ENCODE results near the gene MGAT4A. TPM values are rescaled to one million over a fixed set of nuclear protein-coding genes. Genes with fewer than 3 reads are reported as not detected.
"Not testable (repeated sequence)": the region's sequence is repeated elsewhere in the genome, so short reads cannot be mapped to it uniquely, and the experiment has no call there.

Gene MGAT4A
- total RNA-seq, 4 donors from 2014 or later, result 12.6 to 50.0 (median 16.1) TPM

GRCh38 chr2:98664323-98664722, 66.6 kb downstream of the MGAT4A start:
- H3K36me3 ChIP-seq, result peaks cover 0 to 45% (median 0%) of the 10 kb centered on the region in 3 donors
- TF ChIP-seq CTCF (IDR thresholded peaks at IDR 0.05) (no peak), EP300 (IDR thresholded peaks at IDR 0.05) (no peak), POLR2A (IDR thresholded peaks at IDR 0.05) (no peak)
- WGBS, 2 donors, result 80 to 85% methylated on average over 3 of the region's 3 CpGs

DNA sequence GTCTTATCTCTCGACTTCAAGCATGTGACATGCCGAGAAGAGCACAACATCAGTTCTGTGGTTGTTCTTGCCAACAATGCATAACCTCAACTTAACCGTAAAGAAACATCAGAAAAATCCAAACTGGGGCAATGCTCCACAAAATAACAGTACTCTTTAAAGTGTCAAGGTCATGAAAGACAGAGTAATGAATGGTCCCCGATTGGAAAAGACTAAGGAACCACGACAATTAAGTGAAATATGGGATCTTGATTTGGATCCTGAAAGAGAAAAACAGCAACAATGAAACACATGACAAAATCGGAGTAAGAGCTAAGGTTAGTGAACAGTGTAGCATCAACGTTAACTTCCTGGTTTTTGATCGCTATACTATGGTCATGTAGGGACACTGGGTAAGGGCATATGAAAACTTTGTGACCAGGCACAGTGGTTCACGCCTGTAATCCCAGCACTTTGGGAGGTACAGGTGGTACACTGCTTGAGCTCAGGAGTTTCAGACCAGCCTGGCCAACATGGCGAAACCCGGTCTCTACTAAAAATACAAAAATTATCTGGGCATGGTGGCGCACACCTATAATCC, 67.3 kb downstream of the MGAT4A start:
- Histone ChIP-seq H3K36me3 (peaks cover 0 to 38% (median 0%) of the 10 kb centered on the region in 3 donors), H3K9me3 (peaks cover 0 to 7% (median 2%) of the 10 kb centered on the region in 4 donors), H3K4me1 (no peaks in the 10 kb centered on the region), H3K27ac (peak overlapping the region in 1 of 4 donors; percentile 21), H3K27me3 (no peaks in the 10 kb centered on the region), H3K4me3 (no peak overlapping the region)
- no peak for DNase-seq (ENCODE audit: low spot score in 2 of 2)
- TF ChIP-seq CTCF (IDR thresholded peaks at IDR 0.05) (no peak), POLR2A (IDR thresholded peaks at IDR 0.05) (no peak), EP300 (IDR thresholded peaks at IDR 0.05) (no peak)
- 84 to 92% methylated on average over 12 of the region's 12 CpGs for WGBS, 2 donors

More at GRCh38 chr2:98664323-98664722, 66.6 kb downstream of the MGAT4A start:
- Histone ChIP-seq H3K4me3 (no peak overlapping the region), H3K4me1 (no peaks in the 10 kb centered on the region), H3K9me3 (peaks cover 0 to 7% (median 2%) of the 10 kb centered on the region in 4 donors), H3K27me3 (no peaks in the 10 kb centered on the region), H3K27ac (no peak overlapping the region)
- no peak for DNase-seq (ENCODE audit: low spot score in 2 of 2)

- peaks cover 0 to 20% (median 0%) of the 10 kb centered on the region in 3 donors for H3K36me3 ChIP-seq
- H3K27ac ChIP-seq; DNase-seq (ENCODE audit: low spot score in 2 of 2); H3K9me3 ChIP-seq; H3K27me3 ChIP-seq; H3K4me3 ChIP-seq; H3K4me1 ChIP-seq: not testable (repeated sequence)
- 93% methylated on average over 3 of the region's 3 CpGs for WGBS, 2 donors
Measured at GRCh38 chr2:98659491-98659840, 71.5 kb downstream of the MGAT4A start.

DNA sequence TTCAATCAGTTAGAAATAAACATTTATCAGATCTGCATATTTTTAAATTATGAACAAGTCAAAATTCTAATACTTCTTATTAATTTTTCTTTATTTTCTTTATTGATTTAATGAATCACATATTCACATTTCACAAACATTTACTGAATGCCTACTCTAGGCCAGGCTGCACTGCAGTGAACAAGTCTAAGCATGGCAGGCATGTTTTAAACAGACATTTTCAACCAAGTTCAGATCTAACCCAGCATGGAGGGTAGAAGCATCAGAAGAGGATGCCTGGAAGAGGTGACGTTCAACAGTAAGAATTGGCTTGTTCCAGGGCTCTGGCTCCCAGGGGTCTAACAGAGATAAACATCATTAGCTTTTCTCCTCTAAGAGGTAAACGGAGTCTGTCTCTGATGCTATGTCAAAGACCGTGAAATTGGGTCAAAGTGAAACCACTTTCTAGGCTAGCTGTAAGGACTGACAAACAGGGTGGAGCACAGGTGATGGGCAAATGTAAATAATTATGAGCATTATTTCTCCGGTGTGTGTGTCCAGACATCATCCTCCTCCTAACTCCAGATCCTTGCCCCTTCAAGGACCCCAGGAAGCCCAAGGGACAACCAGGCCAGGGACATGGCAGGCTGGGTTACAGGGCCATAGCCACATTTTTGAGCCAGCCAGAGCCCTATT, 72.0 kb downstream of the MGAT4A start:
- Histone ChIP-seq H3K27me3 (no peaks in the 10 kb centered on the region), H3K4me3 (no peak overlapping the region), H3K36me3 (peaks cover 0 to 20% (median 0%) of the 10 kb centered on the region in 3 donors), H3K9me3 (peaks cover 0 to 7% (median 2%) of the 10 kb centered on the region in 4 donors), H3K27ac (no peak overlapping the region), H3K4me1 (no peaks in the 10 kb centered on the region)
- DNase-seq (ENCODE audit: low spot score in 2 of 2), result no peak
- TF ChIP-seq EP300 (IDR thresholded peaks at IDR 0.05) (no peak), POLR2A (IDR thresholded peaks at IDR 0.05) (no peak), CTCF (IDR thresholded peaks at IDR 0.05) (no peak)
- 91 to 94% methylated on average over 4 of the region's 4 CpGs for WGBS, 2 donors

DNA sequence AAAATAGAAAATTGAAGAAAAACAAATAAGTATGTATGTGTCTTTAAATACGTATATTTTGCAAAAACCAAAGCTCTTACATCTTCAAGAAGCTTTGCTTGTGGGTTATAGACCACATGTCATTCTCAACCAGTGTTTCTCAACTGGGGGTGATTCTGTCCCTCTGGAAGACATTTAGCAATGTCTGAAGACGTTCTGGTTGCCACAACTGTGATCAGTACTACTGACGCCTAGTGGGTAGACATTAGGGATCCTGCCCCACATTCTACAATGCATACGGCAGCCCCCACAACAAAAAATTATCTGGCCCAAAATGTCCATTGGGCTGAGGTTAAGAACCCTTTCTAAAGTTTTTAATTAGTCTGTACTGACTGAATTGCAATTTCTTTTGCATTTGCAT, 74.1 kb downstream of the MGAT4A start:
- H3K36me3 ChIP-seq, result peaks cover 0 to 18% (median 0%) of the 10 kb centered on the region in 3 donors
- no peak for DNase-seq (ENCODE audit: low spot score in 2 of 2)
- TF ChIP-seq CTCF (IDR thresholded peaks at IDR 0.05) (no peak), EP300 (IDR thresholded peaks at IDR 0.05) (no peak), POLR2A (IDR thresholded peaks at IDR 0.05) (no peak)
- H3K4me1 ChIP-seq, result no peaks in the 10 kb centered on the region
- peaks cover 0 to 7% (median 2%) of the 10 kb centered on the region in 4 donors for H3K9me3 ChIP-seq
- no peaks in the 10 kb centered on the region for H3K27me3 ChIP-seq
- WGBS, 2 donors, result 69 to 79% methylated on average over 4 of the region's 4 CpGs
- no peak overlapping the region for H3K4me3 ChIP-seq
- H3K27ac ChIP-seq, result no peak overlapping the region
